Chondrocyte (in vitro differentiated cells): ENCODE data around the gene SCAPER. TPM values are rescaled to one million over a fixed set of nuclear protein-coding genes. Genes with fewer than 3 reads are reported as not detected.

Experiments used
- DNase-seq: peaks from one replicate; pipeline ENCODE4 v3.0.0; 2021; ENCODE audit warnings: mixed read lengths, low spot score
- H3K27ac Mint-ChIP-seq: one replicate; pipeline ENCODE4 v1.8.0; 2021; ENCODE audit warnings: mild to moderate bottlenecking, moderate library complexity, mixed read lengths; ENCODE audit not compliant: unreplicated experiment
- H3K27me3 Mint-ChIP-seq: 2 replicates; pipeline ENCODE4 v1.8.0; 2021; ENCODE audit warnings: low read depth, mixed read lengths
- H3K36me3 Mint-ChIP-seq: 2 replicates; pipeline ENCODE4 v1.8.0; 2021; ENCODE audit warnings: low read depth, mixed read lengths
- H3K4me1 Mint-ChIP-seq: 2 replicates; pipeline ENCODE4 v1.8.0; 2021; ENCODE audit warnings: low read depth, mild to moderate bottlenecking, mixed read lengths
- H3K4me3 Mint-ChIP-seq: one replicate; pipeline ENCODE4 v1.8.0; 2021; ENCODE audit warnings: mild to moderate bottlenecking, moderate library complexity, mixed read lengths; ENCODE audit not compliant: unreplicated experiment
- H3K9me3 Mint-ChIP-seq: 2 replicates; pipeline ENCODE4 v1.8.0; 2021; ENCODE audit warnings: low read depth, mixed read lengths
- total RNA-seq: library from RNA; stranded (reverse); gene quantifications from 3 replicates; pipeline ENCODE4 v1.2.1, GENCODE V29; 2021
- TF ChIP-seq, protein P1 (sequence below): fragments of 200-600 bp; sonication (generic); IDR thresholded peaks from 2 replicates; pipeline ENCODE4 v1.5.0; 2021; ENCODE audit warnings: antibody characterized with exemption, mild to moderate bottlenecking, moderate library complexity

Gene SCAPER
- total RNA-seq, 1 donor from 2014 or later = 17.3 TPM

GRCh38 chr15:76501726-76502125 is 403.4 kb downstream of the SCAPER start:
- H3K4me3 Mint-ChIP-seq = no peak overlapping the region
- TF ChIP-seq, protein P1, sequence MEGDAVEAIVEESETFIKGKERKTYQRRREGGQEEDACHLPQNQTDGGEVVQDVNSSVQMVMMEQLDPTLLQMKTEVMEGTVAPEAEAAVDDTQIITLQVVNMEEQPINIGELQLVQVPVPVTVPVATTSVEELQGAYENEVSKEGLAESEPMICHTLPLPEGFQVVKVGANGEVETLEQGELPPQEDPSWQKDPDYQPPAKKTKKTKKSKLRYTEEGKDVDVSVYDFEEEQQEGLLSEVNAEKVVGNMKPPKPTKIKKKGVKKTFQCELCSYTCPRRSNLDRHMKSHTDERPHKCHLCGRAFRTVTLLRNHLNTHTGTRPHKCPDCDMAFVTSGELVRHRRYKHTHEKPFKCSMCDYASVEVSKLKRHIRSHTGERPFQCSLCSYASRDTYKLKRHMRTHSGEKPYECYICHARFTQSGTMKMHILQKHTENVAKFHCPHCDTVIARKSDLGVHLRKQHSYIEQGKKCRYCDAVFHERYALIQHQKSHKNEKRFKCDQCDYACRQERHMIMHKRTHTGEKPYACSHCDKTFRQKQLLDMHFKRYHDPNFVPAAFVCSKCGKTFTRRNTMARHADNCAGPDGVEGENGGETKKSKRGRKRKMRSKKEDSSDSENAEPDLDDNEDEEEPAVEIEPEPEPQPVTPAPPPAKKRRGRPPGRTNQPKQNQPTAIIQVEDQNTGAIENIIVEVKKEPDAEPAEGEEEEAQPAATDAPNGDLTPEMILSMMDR = no peak
- H3K9me3 Mint-ChIP-seq = peaks cover 7% of the 10 kb centered on the region
- peaks cover 6% of the 10 kb centered on the region for H3K4me1 Mint-ChIP-seq
- H3K27me3 Mint-ChIP-seq = no peaks in the 10 kb centered on the region
- no peak for DNase-seq
- H3K36me3 Mint-ChIP-seq = no peaks in the 10 kb centered on the region
- H3K27ac Mint-ChIP-seq = no peak overlapping the region

GRCh38 chr15:76501011-76501410 is 404.1 kb downstream of the SCAPER start:
- H3K27ac Mint-ChIP-seq = no peak overlapping the region
- TF ChIP-seq, protein P1 = no peak
- peaks cover 7% of the 10 kb centered on the region for H3K9me3 Mint-ChIP-seq
- no peaks in the 10 kb centered on the region for H3K36me3 Mint-ChIP-seq
- no peaks in the 10 kb centered on the region for H3K27me3 Mint-ChIP-seq
- H3K4me1 Mint-ChIP-seq = peaks cover 6% of the 10 kb centered on the region
- DNase-seq = no peak
- H3K4me3 Mint-ChIP-seq = no peak overlapping the region

- Mint-ChIP-seq H3K27ac (no peak overlapping the region), H3K36me3 (no peaks in the 10 kb centered on the region), H3K4me3 (no peak overlapping the region), H3K9me3 (peaks cover 4% of the 10 kb centered on the region), H3K27me3 (no peaks in the 10 kb centered on the region), H3K4me1 (no peaks in the 10 kb centered on the region)
- TF ChIP-seq, protein P1 = no peak
- no peak for DNase-seq
These were observed 409.7 kb downstream of the SCAPER start for GRCh38 chr15:76495487-76495886.

DNA sequence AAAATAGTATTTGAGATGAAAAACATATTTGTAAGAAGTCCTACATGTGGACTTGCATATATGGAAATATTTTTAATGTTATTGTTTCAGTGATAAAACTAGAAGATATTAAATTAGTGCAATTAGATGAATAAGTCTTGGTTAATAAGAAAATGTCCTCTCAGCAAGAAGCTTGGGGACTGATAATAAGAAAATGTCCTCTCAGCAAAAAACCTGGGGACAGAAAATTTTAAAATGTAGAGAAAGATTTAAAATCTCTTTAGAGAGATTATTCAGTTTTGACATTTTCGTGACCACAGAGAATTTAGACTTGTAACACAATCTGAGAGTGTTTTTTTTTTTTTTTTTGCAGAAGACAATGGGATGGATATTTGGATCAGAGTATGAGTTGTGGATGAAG is 412.6 kb downstream of the SCAPER start:
- H3K4me3 Mint-ChIP-seq = no peak overlapping the region
- DNase-seq = no peak
- H3K27me3 Mint-ChIP-seq = no peaks in the 10 kb centered on the region
- H3K27ac Mint-ChIP-seq = no peak overlapping the region
- TF ChIP-seq, protein P1 = no peak
- no peaks in the 10 kb centered on the region for H3K4me1 Mint-ChIP-seq
- peaks cover 3% of the 10 kb centered on the region for H3K36me3 Mint-ChIP-seq
- H3K9me3 Mint-ChIP-seq = peaks cover 11% of the 10 kb centered on the region

GRCh38 chr15:76483752-76484151 is 421.4 kb downstream of the SCAPER start:
- no peaks in the 10 kb centered on the region for H3K27me3 Mint-ChIP-seq

More at GRCh38 chr15:76483752-76484151, 421.4 kb downstream of the SCAPER start:
- peaks cover 13% of the 10 kb centered on the region for H3K9me3 Mint-ChIP-seq
- H3K4me1 Mint-ChIP-seq = peaks cover 4% of the 10 kb centered on the region
- no peak for DNase-seq
- H3K27ac Mint-ChIP-seq = no peak overlapping the region
- H3K36me3 Mint-ChIP-seq = peaks cover 2% of the 10 kb centered on the region
- TF ChIP-seq, protein P1 = no peak
- H3K4me3 Mint-ChIP-seq = no peak overlapping the region
